ENCODE data around the gene CDH11. TPM values are rescaled to one million over a fixed set of nuclear protein-coding genes. Genes with fewer than 3 reads are reported as not detected.

CDH11 gene
- total and polyA plus RNA-seq, 10 donors, result 4.3 to 721 (median 305) TPM

GRCh38 chr16:64973171-64973570 is 148.7 kb downstream of the CDH11 start:
- H3K27ac ChIP-seq, result no peak overlapping the region
- H3K9me3 ChIP-seq, result peaks cover 0 to 5% (median 0%) of the 10 kb centered on the region in 8 donors
- no peak for DNase-seq
- H3K36me3 ChIP-seq, result peaks cover 0 to 47% (median 6%) of the 10 kb centered on the region in 6 donors
- H3K4me3 ChIP-seq, result no peak overlapping the region
- intact Hi-C loops (cut with DNase I; ENCODE audit: low total_unique reads), result no loop called here
- H3K4me1 ChIP-seq, result peaks cover 0 to 4% (median 0%) of the 10 kb centered on the region in 6 donors
- WGBS, 5 donors, result 47 to 86% (median 50%) methylated on average over 2 of the region's 2 CpGs
- no peak for TF ChIP-seq POLR2A (IDR thresholded peaks at IDR 0.05)
- no peak for TF ChIP-seq POLR2AphosphoS5 (IDR thresholded peaks at IDR 0.05)
- no peak for TF ChIP-seq CTCF (IDR thresholded peaks at IDR 0.05 in 8 of 11, conservative IDR thresholded peaks at IDR 0.05 in 3 of 11)
- H3K27me3 ChIP-seq (replicated peaks in 1 of 7), result no peaks in the 10 kb centered on the region

- Histone ChIP-seq H3K9me3 (peaks cover 0 to 5% (median 0%) of the 10 kb centered on the region in 8 donors), H3K4me3 (no peak overlapping the region), H3K27ac (no peak overlapping the region), H3K27me3 (replicated peaks in 1 of 7) (no peaks in the 10 kb centered on the region), H3K36me3 (peaks cover 0 to 56% (median 6%) of the 10 kb centered on the region in 6 donors), H3K4me1 (peaks cover 0 to 4% (median 0%) of the 10 kb centered on the region in 6 donors)
- WGBS, 5 donors, result 50 to 83% (median 68%) methylated on average over 4 of the region's 4 CpGs
- intact Hi-C loops (cut with DNase I; ENCODE audit: low total_unique reads), result no loop called here
- TF ChIP-seq POLR2A (IDR thresholded peaks at IDR 0.05) (no peak), POLR2AphosphoS5 (IDR thresholded peaks at IDR 0.05) (no peak), CTCF (IDR thresholded peaks at IDR 0.05 in 8 of 11, conservative IDR thresholded peaks at IDR 0.05 in 3 of 11) (no peak)
- no peak for DNase-seq
These were observed 150.7 kb downstream of the CDH11 start for GRCh38 chr16:64971171-64971570.

GRCh38 chr16:64969221-64969620 is 152.6 kb downstream of the CDH11 start:
- H3K4me3 ChIP-seq, result no peak overlapping the region
- H3K4me1 ChIP-seq, result no peaks in the 10 kb centered on the region
- DNase-seq, result no peak
- H3K9me3 ChIP-seq, result peaks cover 0 to 5% (median 0%) of the 10 kb centered on the region in 8 donors
- no peaks in the 10 kb centered on the region for H3K27me3 ChIP-seq (replicated peaks in 1 of 7)
- no peak overlapping the region for H3K27ac ChIP-seq
- no peak for TF ChIP-seq CTCF (IDR thresholded peaks at IDR 0.05 in 8 of 11, conservative IDR thresholded peaks at IDR 0.05 in 3 of 11)
- TF ChIP-seq POLR2A (IDR thresholded peaks at IDR 0.05), result no peak
- no peak for TF ChIP-seq POLR2AphosphoS5 (IDR thresholded peaks at IDR 0.05)
- intact Hi-C loops (cut with DNase I; ENCODE audit: low total_unique reads), result no loop called here
- H3K36me3 ChIP-seq, result peaks cover 0 to 61% (median 6%) of the 10 kb centered on the region in 6 donors
- WGBS, 5 donors, result 85 to 95% (median 89%) methylated on average over 1 of the region's 1 CpG

GRCh38 chr16:64968539-64968938 is 153.3 kb downstream of the CDH11 start:
- TF ChIP-seq CTCF (IDR thresholded peaks at IDR 0.05 in 8 of 11, conservative IDR thresholded peaks at IDR 0.05 in 3 of 11), result no peak
- no peak for TF ChIP-seq POLR2A (IDR thresholded peaks at IDR 0.05)
- TF ChIP-seq POLR2AphosphoS5 (IDR thresholded peaks at IDR 0.05), result no peak
- Histone ChIP-seq H3K27ac (no peak overlapping the region), H3K9me3 (peaks cover 0 to under 1% (median 0%) of the 10 kb centered on the region in 8 donors), H3K27me3 (replicated peaks in 1 of 7) (no peaks in the 10 kb centered on the region), H3K36me3 (peaks cover 0 to 61% (median 6%) of the 10 kb centered on the region in 6 donors), H3K4me3 (no peak overlapping the region), H3K4me1 (no peaks in the 10 kb centered on the region)
- intact Hi-C loops (cut with DNase I; ENCODE audit: low total_unique reads), result no loop called here
- DNase-seq, result no peak
- WGBS, 5 donors, result 82 to 91% (median 84%) methylated on average over 6 of the region's 6 CpGs

Data from spleen (tissue), 11 donors.